ENCODE results near the gene SLC28A3. TPM values are rescaled to one million over a fixed set of nuclear protein-coding genes. Genes with fewer than 3 reads are reported as not detected.
"Not testable (repeated sequence)": the region's sequence is repeated elsewhere in the genome, so short reads cannot be mapped to it uniquely, and the experiment has no call there.

Gene SLC28A3
- total RNA-seq, 1 experiment from 2014 or later: not detected

DNA sequence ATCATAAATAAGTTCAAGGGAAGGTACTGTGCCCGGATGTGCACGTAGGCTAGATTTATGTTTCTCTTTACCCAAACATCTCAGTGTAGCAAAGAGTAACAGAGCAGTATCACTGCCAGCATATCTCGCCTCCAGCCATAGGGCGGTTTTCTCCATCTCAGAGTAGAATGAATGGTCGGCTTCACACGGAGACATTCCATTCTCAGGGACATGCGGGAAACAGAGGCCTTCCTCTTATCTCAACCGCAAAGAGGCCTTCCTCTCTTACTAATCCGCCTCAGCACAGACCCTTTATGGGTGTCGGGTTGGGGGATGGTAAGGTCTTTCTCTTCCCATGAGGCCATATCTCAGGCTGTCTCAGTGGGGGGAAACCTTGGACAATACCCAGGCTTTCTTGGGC, 27.2 kb upstream of the SLC28A3 start:
- H3K4me3 ChIP-seq (ENCODE audit: insufficient read depth, low read depth, low read length); DNase-seq: not testable (repeated sequence)

DNA sequence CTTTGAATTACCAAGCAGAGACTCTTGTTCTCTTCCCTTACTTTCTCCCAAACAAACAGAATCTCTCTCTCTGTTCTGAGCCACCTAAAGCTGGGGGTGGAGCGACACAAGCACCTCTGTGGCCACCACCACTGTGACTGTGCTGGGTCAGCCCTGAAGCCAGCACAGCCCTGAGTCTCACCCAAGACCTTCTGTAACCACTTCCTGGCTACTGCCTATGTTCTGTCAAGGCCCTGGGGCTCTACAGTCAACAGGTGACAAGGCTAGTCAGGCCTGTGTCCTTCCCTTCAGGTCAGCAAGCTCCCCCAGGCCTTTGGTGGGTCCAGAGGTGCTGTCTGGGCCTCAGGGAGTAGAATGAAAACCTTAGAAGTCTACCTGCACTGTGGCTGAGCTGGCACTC, 26.1 kb upstream of the SLC28A3 start:
- Histone ChIP-seq H3K36me3 (replicated peaks; ENCODE audit: control insufficient read depth, insufficient read depth, low read length) (no peaks in the 10 kb centered on the region), H3K27me3 (ENCODE audit: control insufficient read depth, insufficient read depth, low read length) (no peaks in the 10 kb centered on the region), H3K4me3 (ENCODE audit: insufficient read depth, low read depth, low read length) (no peak overlapping the region)
- DNase-seq: no peak

More for the DNA sequence above, 27.2 kb upstream of the SLC28A3 start:
- H3K27me3 ChIP-seq (ENCODE audit: control insufficient read depth, insufficient read depth, low read length); H3K36me3 ChIP-seq (replicated peaks; ENCODE audit: control insufficient read depth, insufficient read depth, low read length): not testable (repeated sequence)

DNA sequence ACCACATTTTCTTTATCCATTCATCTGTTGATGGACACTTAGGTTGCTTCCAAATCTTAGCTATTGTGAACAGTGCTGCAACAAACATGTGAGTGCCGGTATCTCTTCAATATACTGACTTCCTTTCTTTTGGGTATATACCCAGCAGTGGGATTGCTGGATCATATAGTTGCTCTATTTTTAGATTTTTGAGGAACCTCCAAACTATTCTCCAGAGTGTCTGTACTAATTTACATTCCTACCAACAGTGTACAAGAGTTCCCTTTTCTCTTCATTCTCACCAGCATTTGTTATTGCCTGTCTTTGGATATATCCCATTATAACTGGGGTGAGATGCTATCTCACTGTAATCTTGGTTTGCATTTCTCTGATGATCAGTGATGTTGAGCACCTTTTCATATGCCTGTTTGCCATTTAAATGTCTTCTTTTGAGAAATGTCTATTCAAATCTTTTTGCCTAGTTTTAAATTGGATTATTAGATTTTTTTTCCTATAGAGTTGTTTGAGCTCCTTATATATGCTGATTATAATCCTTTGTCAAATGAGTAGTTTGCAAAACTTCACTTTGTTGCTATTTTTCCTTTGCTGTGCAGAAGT, 24.4 kb upstream of the SLC28A3 start:
- not testable (repeated sequence) for H3K4me3 ChIP-seq (ENCODE audit: insufficient read depth, low read depth, low read length); DNase-seq; H3K27me3 ChIP-seq (ENCODE audit: control insufficient read depth, insufficient read depth, low read length); H3K36me3 ChIP-seq (replicated peaks; ENCODE audit: control insufficient read depth, insufficient read depth, low read length)

- Histone ChIP-seq H3K36me3 (replicated peaks; ENCODE audit: control insufficient read depth, insufficient read depth, low read length) (no peaks in the 10 kb centered on the region), H3K27me3 (ENCODE audit: control insufficient read depth, insufficient read depth, low read length) (no peaks in the 10 kb centered on the region), H3K4me3 (ENCODE audit: insufficient read depth, low read depth, low read length) (no peak overlapping the region)
- no peak for DNase-seq
Measured at GRCh38 chr9:84361645-84362044, 21.1 kb upstream of the SLC28A3 start.

GRCh38 chr9:84357275-84357674, 16.7 kb upstream of the SLC28A3 start:
- H3K4me3 ChIP-seq (ENCODE audit: insufficient read depth, low read depth, low read length): no peak overlapping the region
- no peaks in the 10 kb centered on the region for H3K36me3 ChIP-seq (replicated peaks; ENCODE audit: control insufficient read depth, insufficient read depth, low read length)
- DNase-seq: no peak
- no peaks in the 10 kb centered on the region for H3K27me3 ChIP-seq (ENCODE audit: control insufficient read depth, insufficient read depth, low read length)

DNA sequence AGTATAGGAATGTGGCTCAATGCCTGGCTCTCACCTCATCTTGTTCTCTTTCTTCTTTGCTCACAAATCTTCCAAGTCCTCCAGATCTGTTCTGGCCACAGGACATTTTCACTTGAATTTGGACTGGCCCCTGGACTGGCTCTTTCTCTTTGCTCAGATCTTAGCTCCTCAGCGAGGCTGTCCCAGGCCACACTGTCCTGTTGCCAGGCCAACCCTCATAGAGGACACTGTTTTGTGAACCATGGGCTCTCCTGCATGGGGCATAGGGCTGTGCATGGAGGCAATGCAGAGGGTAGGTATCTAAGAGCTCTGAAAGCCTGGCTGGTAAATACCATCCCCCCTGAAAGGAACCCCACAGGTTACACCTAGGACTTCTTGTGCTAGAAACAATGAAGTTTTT, 13.5 kb upstream of the SLC28A3 start:
- DNase-seq: no peak
- no peak overlapping the region for H3K4me3 ChIP-seq (ENCODE audit: insufficient read depth, low read depth, low read length)
- H3K36me3 ChIP-seq (replicated peaks; ENCODE audit: control insufficient read depth, insufficient read depth, low read length): no peaks in the 10 kb centered on the region
- no peaks in the 10 kb centered on the region for H3K27me3 ChIP-seq (ENCODE audit: control insufficient read depth, insufficient read depth, low read length)

- no peak for DNase-seq
- no peak overlapping the region for H3K4me3 ChIP-seq (ENCODE audit: insufficient read depth, low read depth, low read length)
- no peaks in the 10 kb centered on the region for H3K36me3 ChIP-seq (replicated peaks; ENCODE audit: control insufficient read depth, insufficient read depth, low read length)
- no peaks in the 10 kb centered on the region for H3K27me3 ChIP-seq (ENCODE audit: control insufficient read depth, insufficient read depth, low read length)
Measured at GRCh38 chr9:84349671-84350070, 9.1 kb upstream of the SLC28A3 start.

- no peak overlapping the region for H3K4me3 ChIP-seq (ENCODE audit: insufficient read depth, low read depth, low read length)
- DNase-seq: no peak
- H3K27me3 ChIP-seq (ENCODE audit: control insufficient read depth, insufficient read depth, low read length): no peaks in the 10 kb centered on the region
- no peaks in the 10 kb centered on the region for H3K36me3 ChIP-seq (replicated peaks; ENCODE audit: control insufficient read depth, insufficient read depth, low read length)
Measured at GRCh38 chr9:84343111-84343521, 2.6 kb upstream of the SLC28A3 start.

GRCh38 chr9:84339962-84340361, 596 bp downstream of the SLC28A3 start:
- H3K4me3 ChIP-seq (ENCODE audit: insufficient read depth, low read depth, low read length): no peak overlapping the region
- DNase-seq: peak; percentile 5
- no peaks in the 10 kb centered on the region for H3K27me3 ChIP-seq (ENCODE audit: control insufficient read depth, insufficient read depth, low read length)
- H3K36me3 ChIP-seq (replicated peaks; ENCODE audit: control insufficient read depth, insufficient read depth, low read length): no peaks in the 10 kb centered on the region

- Histone ChIP-seq H3K36me3 (replicated peaks; ENCODE audit: control insufficient read depth, insufficient read depth, low read length) (no peaks in the 10 kb centered on the region), H3K4me3 (ENCODE audit: insufficient read depth, low read depth, low read length) (no peak overlapping the region), H3K27me3 (ENCODE audit: control insufficient read depth, insufficient read depth, low read length) (no peaks in the 10 kb centered on the region)
- no peak for DNase-seq
Measured at GRCh38 chr9:84339503-84339902, 1.1 kb downstream of the SLC28A3 start.

GRCh38 chr9:84338792-84339191, 1.8 kb downstream of the SLC28A3 start:
- Histone ChIP-seq H3K36me3 (replicated peaks; ENCODE audit: control insufficient read depth, insufficient read depth, low read length) (no peaks in the 10 kb centered on the region), H3K27me3 (ENCODE audit: control insufficient read depth, insufficient read depth, low read length) (no peaks in the 10 kb centered on the region), H3K4me3 (ENCODE audit: insufficient read depth, low read depth, low read length) (no peak overlapping the region)
- no peak for DNase-seq

GRCh38 chr9:84337252-84337651, 3.3 kb downstream of the SLC28A3 start:
- DNase-seq: no peak
- H3K4me3 ChIP-seq (ENCODE audit: insufficient read depth, low read depth, low read length): no peak overlapping the region
- H3K27me3 ChIP-seq (ENCODE audit: control insufficient read depth, insufficient read depth, low read length): no peaks in the 10 kb centered on the region
- H3K36me3 ChIP-seq (replicated peaks; ENCODE audit: control insufficient read depth, insufficient read depth, low read length): no peaks in the 10 kb centered on the region

GRCh38 chr9:84331119-84331809, 9.3 kb downstream of the SLC28A3 start:
- no peaks in the 10 kb centered on the region for H3K27me3 ChIP-seq (ENCODE audit: control insufficient read depth, insufficient read depth, low read length)
- no peak for DNase-seq
- H3K36me3 ChIP-seq (replicated peaks; ENCODE audit: control insufficient read depth, insufficient read depth, low read length): no peaks in the 10 kb centered on the region
- no peak overlapping the region for H3K4me3 ChIP-seq (ENCODE audit: insufficient read depth, low read depth, low read length)

DNA sequence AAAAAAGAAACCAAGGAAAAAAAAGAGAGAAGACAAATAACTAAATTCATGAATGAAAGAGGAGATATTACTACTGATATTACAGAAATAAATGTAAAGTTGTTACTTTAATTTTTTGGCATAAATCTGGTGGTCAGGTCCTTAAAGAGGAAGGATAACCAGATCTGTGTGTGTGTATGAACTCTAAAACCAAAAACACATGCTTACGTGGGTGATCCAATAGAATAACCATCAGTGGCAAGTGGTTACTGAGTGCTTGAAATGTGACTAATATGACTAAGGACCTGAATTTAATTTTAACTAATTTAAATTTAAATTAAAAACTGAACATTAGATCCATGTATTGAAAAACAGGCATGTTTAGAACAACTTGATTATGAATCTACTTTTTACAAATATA, 10.3 kb downstream of the SLC28A3 start:
- Histone ChIP-seq H3K4me3 (ENCODE audit: insufficient read depth, low read depth, low read length) (no peak overlapping the region), H3K36me3 (replicated peaks; ENCODE audit: control insufficient read depth, insufficient read depth, low read length) (no peaks in the 10 kb centered on the region), H3K27me3 (ENCODE audit: control insufficient read depth, insufficient read depth, low read length) (no peaks in the 10 kb centered on the region)
- DNase-seq: no peak

- Histone ChIP-seq H3K36me3 (replicated peaks; ENCODE audit: control insufficient read depth, insufficient read depth, low read length) (no peaks in the 10 kb centered on the region), H3K27me3 (ENCODE audit: control insufficient read depth, insufficient read depth, low read length) (no peaks in the 10 kb centered on the region), H3K4me3 (ENCODE audit: insufficient read depth, low read depth, low read length) (no peak overlapping the region)
- DNase-seq: no peak
Measured at GRCh38 chr9:84327184-84327583, 13.4 kb downstream of the SLC28A3 start.

Data from H7 (cell line).